HL-60 (cell line): ENCODE results near the gene CARD19.

Source experiments
- DNase-seq, 2 experiments: peaks; one replicate each; pipeline ENCODE4 v3.0.0-alpha.2; 2010 to 2020; ENCODE audit warnings: low read depth in 1 of 2, low spot score in 1 of 2
- H3K27ac ChIP-seq: fragments of 250-450 bp; sonication (Bioruptor Pico); replicated peaks from 2 replicates; pipeline ENCODE4 v1.5.1; 2020; ENCODE audit warnings: mild to moderate bottlenecking, moderate library complexity
- H3K27me3 ChIP-seq: fragments of 250-450 bp; sonication (Bioruptor Pico); 2 replicates; pipeline ENCODE4 v1.5.1; 2021; ENCODE audit warnings: mild to moderate bottlenecking, moderate library complexity; ENCODE audit not compliant: insufficient read depth, poor library complexity, severe bottlenecking
- H3K4me3 ChIP-seq: replicated peaks from 2 replicates; pipeline ENCODE4 v1.5.1; 2011; ENCODE audit warnings: mild to moderate bottlenecking, control low read depth, low read length; ENCODE audit not compliant: insufficient read depth
- CTCF ChIP-seq: IDR thresholded peaks from one replicate; pipeline ENCODE4 v1.5.1; 2011; ENCODE audit warnings: low read length, control low read depth, inconsistent platforms; ENCODE audit not compliant: insufficient read depth
- GABPA ChIP-seq: IDR thresholded peaks from 2 replicates; pipeline ENCODE4 v1.6.1; 2012; ENCODE audit warnings: low read depth
- POLR2AphosphoS5 ChIP-seq: IDR thresholded peaks from 2 replicates; pipeline ENCODE4 v1.6.1; 2012; ENCODE audit warnings: low read depth
- REST ChIP-seq: IDR thresholded peaks from 2 replicates; pipeline ENCODE4 v1.6.1; 2012; ENCODE audit warnings: low read depth; ENCODE audit not compliant: insufficient replicate concordance
- SPI1 ChIP-seq: IDR thresholded peaks from 2 replicates; pipeline ENCODE4 v1.6.1; 2012; ENCODE audit warnings: low read depth, mild to moderate bottlenecking, borderline replicate concordance

The CARD19 gene

GRCh38 chr9:93092251-93092991 is 3.6 kb upstream of the CARD19 start:
- DNase-seq, result no peak
- H3K27ac ChIP-seq, result no peak overlapping the region
- no peak overlapping the region for H3K4me3 ChIP-seq
- TF ChIP-seq POLR2AphosphoS5 (no peak), GABPA (no peak), REST (no peak), CTCF (no peak)
- no peaks in the 10 kb centered on the region for H3K27me3 ChIP-seq

- Histone ChIP-seq H3K4me3 (no peak overlapping the region), H3K27ac (no peak overlapping the region), H3K27me3 (no peaks in the 10 kb centered on the region)
- DNase-seq, result peak in 1 of 2 experiments; percentile 73
- no peak for TF ChIP-seq REST
- TF ChIP-seq GABPA, result no peak
- no peak for TF ChIP-seq POLR2AphosphoS5
- no peak for TF ChIP-seq SPI1
- TF ChIP-seq CTCF, result no peak
Observed at GRCh38 chr9:93093127-93093876, 2.7 kb upstream of the CARD19 start.

GRCh38 chr9:93093877-93094657 is 1.9 kb upstream of the CARD19 start:
- Histone ChIP-seq H3K4me3 (no peak overlapping the region), H3K27me3 (no peaks in the 10 kb centered on the region), H3K27ac (peak overlapping the region; percentile 94)
- TF ChIP-seq SPI1 (no peak), CTCF (no peak)
- no peak for DNase-seq
